HEK293 (cell line): ENCODE measurements around the gene DHCR7.

Source experiments
- ELK4 ChIP-seq: IDR thresholded peaks from 2 replicates; pipeline ENCODE4 v1.6.1; 2011; ENCODE audit warnings: mild to moderate bottlenecking, low read depth, low read length, borderline replicate concordance
- FEZF1 ChIP-seq: fragments of 450-650 bp; formaldehyde crosslinking; IDR thresholded peaks from 2 replicates; pipeline ENCODE4 v1.5.1; 2016; ENCODE audit warnings: missing biosample characterization, missing genetic modification characterization
- GLIS2 ChIP-seq: fragments of 450-650 bp; formaldehyde crosslinking; IDR thresholded peaks from 2 replicates; pipeline ENCODE4 v1.5.1; 2016; ENCODE audit warnings: missing biosample characterization, missing genetic modification characterization
- PRDM2 ChIP-seq: fragments of 450-650 bp; formaldehyde crosslinking; IDR thresholded peaks from 2 replicates; pipeline ENCODE4 v1.5.1; 2016; ENCODE audit warnings: missing biosample characterization, missing genetic modification characterization, borderline replicate concordance
- RBAK ChIP-seq: fragments of 450-650 bp; formaldehyde crosslinking; IDR thresholded peaks from 2 replicates; pipeline ENCODE4 v1.5.1; 2016; ENCODE audit warnings: missing biosample characterization, missing genetic modification characterization
- REST ChIP-seq: fragments of 450-650 bp; formaldehyde crosslinking; IDR thresholded peaks from 2 replicates; pipeline ENCODE4 v1.5.1; 2016; ENCODE audit warnings: missing biosample characterization, missing genetic modification characterization
- SALL2 ChIP-seq: fragments of 450-650 bp; formaldehyde crosslinking; IDR thresholded peaks from 2 replicates; pipeline ENCODE4 v1.5.0; 2017; ENCODE audit warnings: missing biosample characterization, mild to moderate bottlenecking, missing genetic modification characterization, borderline replicate concordance
- ZFP3 ChIP-seq: fragments of 450-650 bp; formaldehyde crosslinking; IDR thresholded peaks from 2 replicates; pipeline ENCODE4 v1.5.1; 2016; ENCODE audit warnings: low read depth, missing biosample characterization, missing genetic modification characterization
- ZNF138 ChIP-seq: fragments of 450-650 bp; formaldehyde crosslinking; IDR thresholded peaks from 2 replicates; pipeline ENCODE4 v1.5.1; 2016; ENCODE audit warnings: missing biosample characterization, missing genetic modification characterization, borderline replicate concordance
- ZNF140 ChIP-seq: fragments of 450-650 bp; formaldehyde crosslinking; IDR thresholded peaks from 2 replicates; pipeline ENCODE4 v1.5.1; 2016; ENCODE audit warnings: missing biosample characterization, missing genetic modification characterization
- ZNF174 ChIP-seq: fragments of 450-650 bp; formaldehyde crosslinking; IDR thresholded peaks from 2 replicates; pipeline ENCODE4 v1.5.0; 2017; ENCODE audit warnings: missing biosample characterization, mild to moderate bottlenecking, missing genetic modification characterization
- ZNF19 ChIP-seq: fragments of 450-650 bp; formaldehyde crosslinking; IDR thresholded peaks from 2 replicates; pipeline ENCODE4; 2016; ENCODE audit warnings: missing biosample characterization, missing genetic modification characterization, low read depth
- ZNF202 ChIP-seq: fragments of 450-650 bp; formaldehyde crosslinking; IDR thresholded peaks from 2 replicates; pipeline ENCODE4 v1.5.1; 2016; ENCODE audit warnings: missing biosample characterization, missing genetic modification characterization, borderline replicate concordance
- ZNF292 ChIP-seq: fragments of 450-650 bp; formaldehyde crosslinking; IDR thresholded peaks from 2 replicates; pipeline ENCODE4 v1.5.1; 2016; ENCODE audit warnings: low read depth, missing biosample characterization, missing genetic modification characterization, borderline replicate concordance
- ZNF302 ChIP-seq: fragments of 450-650 bp; formaldehyde crosslinking; IDR thresholded peaks from 2 replicates; pipeline ENCODE4 v1.5.1; 2016; ENCODE audit warnings: missing biosample characterization, missing genetic modification characterization, low read depth
- ZNF341 ChIP-seq: fragments of 450-650 bp; formaldehyde crosslinking; IDR thresholded peaks from 2 replicates; pipeline ENCODE4; 2016; ENCODE audit warnings: low read depth, missing biosample characterization, missing genetic modification characterization
- ZNF37A ChIP-seq: fragments of 450-650 bp; IDR thresholded peaks from 2 replicates; pipeline ENCODE4 v1.5.1; 2018; ENCODE audit warnings: missing biosample characterization, missing genetic modification characterization
- ZNF433 ChIP-seq: fragments of 450-650 bp; formaldehyde crosslinking; IDR thresholded peaks from 2 replicates; pipeline ENCODE4 v1.5.1; 2016; ENCODE audit warnings: missing biosample characterization, missing genetic modification characterization, low read depth
- ZNF48 ChIP-seq: fragments of 450-650 bp; formaldehyde crosslinking; IDR thresholded peaks from 2 replicates; pipeline ENCODE4 v1.5.1; 2016; ENCODE audit warnings: missing biosample characterization, missing genetic modification characterization
- ZNF501 ChIP-seq: fragments of 450-650 bp; formaldehyde crosslinking; IDR thresholded peaks from 2 replicates; pipeline ENCODE4 v1.5.1; 2016; ENCODE audit warnings: missing biosample characterization, missing genetic modification characterization
- ZNF548 ChIP-seq: fragments of 450-650 bp; formaldehyde crosslinking; IDR thresholded peaks from 2 replicates; pipeline ENCODE4 v1.5.1; 2016; ENCODE audit warnings: missing biosample characterization, missing genetic modification characterization
- ZNF623 ChIP-seq: fragments of 450-650 bp; formaldehyde crosslinking; IDR thresholded peaks from 2 replicates; pipeline ENCODE4 v1.5.1; 2016; ENCODE audit warnings: missing biosample characterization, missing genetic modification characterization
- ZNF704 ChIP-seq: fragments of 450-650 bp; formaldehyde crosslinking; IDR thresholded peaks from 2 replicates; pipeline ENCODE4 v1.5.1; 2016; ENCODE audit warnings: missing biosample characterization, missing genetic modification characterization
- TF ChIP-seq, protein P1 (sequence below): fragments of 450-650 bp; formaldehyde crosslinking; IDR thresholded peaks from 2 replicates; pipeline ENCODE4 v1.5.1; 2017; ENCODE audit warnings: missing biosample characterization, missing genetic modification characterization
- TF ChIP-seq, protein P2 (sequence below): fragments of 450-650 bp; IDR thresholded peaks from 2 replicates; pipeline ENCODE4 v1.5.1; 2018; ENCODE audit warnings: missing biosample characterization, missing genetic modification characterization

Gene DHCR7

GRCh38 chr11:71448257-71449171 is at the start of gene DHCR7 (continued):
- TF ChIP-seq, protein P1, sequence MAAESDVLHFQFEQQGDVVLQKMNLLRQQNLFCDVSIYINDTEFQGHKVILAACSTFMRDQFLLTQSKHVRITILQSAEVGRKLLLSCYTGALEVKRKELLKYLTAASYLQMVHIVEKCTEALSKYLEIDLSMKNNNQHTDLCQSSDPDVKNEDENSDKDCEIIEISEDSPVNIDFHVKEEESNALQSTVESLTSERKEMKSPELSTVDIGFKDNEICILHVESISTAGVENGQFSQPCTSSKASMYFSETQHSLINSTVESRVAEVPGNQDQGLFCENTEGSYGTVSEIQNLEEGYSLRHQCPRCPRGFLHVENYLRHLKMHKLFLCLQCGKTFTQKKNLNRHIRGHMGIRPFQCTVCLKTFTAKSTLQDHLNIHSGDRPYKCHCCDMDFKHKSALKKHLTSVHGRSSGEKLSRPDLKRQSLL (tag by site-specific recombination) = no peak
- no peak for TF ChIP-seq ZNF202 (tag by site-specific recombination)
- TF ChIP-seq ZNF292 (tag by site-specific recombination) = no peak
- no peak for TF ChIP-seq SALL2
- no peak for TF ChIP-seq ZNF704 (tag by site-specific recombination)
- no peak for TF ChIP-seq ZNF501 (tag by site-specific recombination)
- no peak for TF ChIP-seq ZNF341 (tag by site-specific recombination)
- no peak for TF ChIP-seq RBAK (tag by site-specific recombination)
- no peak for TF ChIP-seq ZNF138
- no peak for TF ChIP-seq ZNF174 (tag by site-specific recombination)
- TF ChIP-seq ZNF302 (tag by site-specific recombination) = no peak
- TF ChIP-seq ZNF140 = no peak
- TF ChIP-seq, protein P2, sequence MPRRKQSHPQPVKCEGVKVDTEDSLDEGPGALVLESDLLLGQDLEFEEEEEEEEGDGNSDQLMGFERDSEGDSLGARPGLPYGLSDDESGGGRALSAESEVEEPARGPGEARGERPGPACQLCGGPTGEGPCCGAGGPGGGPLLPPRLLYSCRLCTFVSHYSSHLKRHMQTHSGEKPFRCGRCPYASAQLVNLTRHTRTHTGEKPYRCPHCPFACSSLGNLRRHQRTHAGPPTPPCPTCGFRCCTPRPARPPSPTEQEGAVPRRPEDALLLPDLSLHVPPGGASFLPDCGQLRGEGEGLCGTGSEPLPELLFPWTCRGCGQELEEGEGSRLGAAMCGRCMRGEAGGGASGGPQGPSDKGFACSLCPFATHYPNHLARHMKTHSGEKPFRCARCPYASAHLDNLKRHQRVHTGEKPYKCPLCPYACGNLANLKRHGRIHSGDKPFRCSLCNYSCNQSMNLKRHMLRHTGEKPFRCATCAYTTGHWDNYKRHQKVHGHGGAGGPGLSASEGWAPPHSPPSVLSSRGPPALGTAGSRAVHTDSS (tag by site-specific recombination) = no peak
- TF ChIP-seq ZNF37A (tag by site-specific recombination) = no peak
- peak; percentile 93 for TF ChIP-seq GLIS2 (tag by site-specific recombination)
- TF ChIP-seq PRDM2 = no peak
- TF ChIP-seq ZNF48 (tag by site-specific recombination) = no peak
- no peak for TF ChIP-seq ZNF19 (tag by site-specific recombination)
- TF ChIP-seq ZNF433 = no peak
- TF ChIP-seq ZNF623 (tag by site-specific recombination) = no peak
- no peak for TF ChIP-seq REST (tag by site-specific recombination)
- TF ChIP-seq ZFP3 (tag by site-specific recombination) = no peak
- TF ChIP-seq ELK4 = no peak
- TF ChIP-seq ZNF548 (tag by site-specific recombination) = no peak
- TF ChIP-seq FEZF1 = no peak
